Endothelial cell of umbilical vein (primary cell): Measurements from ENCODE around the gene ZNF639. TPM values are rescaled to one million over a fixed set of nuclear protein-coding genes. Genes with fewer than 3 reads are reported as not detected.

Experiments used
- BruUV-seq: library from RNA; stranded (reverse); fragments of 400-500 nt; replicated peaks from 2 replicates; lab custom pipeline; 2021; lab: Mats Ljungman, UMichigan
- CTCF ChIA-PET: fragments of 300-600, 350-600 bp; sonication (Branson Sonifier 250); formaldehyde crosslinking; loops from one replicate; lab custom pipeline; 2021; ENCODE audit warnings: antibody characterized with exemption, inconsistent platforms; lab: Charles Lee
- POLR2A ChIA-PET: fragments of 300-600, 350-600 bp; sonication (Branson Sonifier 250); formaldehyde crosslinking; loops from one replicate; lab custom pipeline; 2021; ENCODE audit warnings: antibody characterized with exemption, inconsistent platforms; lab: Charles Lee
- DNase-seq: peaks from one replicate; pipeline ENCODE4 v3.0.0-alpha.2; 2011; ENCODE audit warnings: low read depth, low spot score
- FAIRE-seq: peaks from 2 replicates; lab custom pipeline; 2011; peaks lifted over from hg19 to GRCh38; lab: Jason Lieb, UNC
- H2AFZ ChIP-seq: 2 replicates; pipeline ENCODE4 v1.6.0; 2012; ENCODE audit warnings: low read depth, low read length, control low read depth, inconsistent platforms
- H3K27ac ChIP-seq: 2 replicates; pipeline ENCODE4 v1.5.1; 2011; ENCODE audit warnings: low read depth, mild to moderate bottlenecking, control low read depth, low read length, moderate library complexity; ENCODE audit not compliant: insufficient read depth
- H3K27me3 ChIP-seq, 2 experiments: 2 replicates each; pipeline versions ENCODE4 v1.6.0 to v1.6.1; 2011; ENCODE audit warnings: low read length in 2 of 2, mixed read lengths in 1 of 2; ENCODE audit not compliant: control insufficient read depth in 2 of 2, insufficient read depth in 2 of 2
- H3K36me3 ChIP-seq, 2 experiments: 2 replicates in 1 of 2; 3 replicates in 1 of 2; pipeline ENCODE4 v1.5.1; 2011; ENCODE audit warnings: low read length in 2 of 2, mild to moderate bottlenecking in 1 of 2, moderate library complexity in 1 of 2; ENCODE audit not compliant: control insufficient read depth in 2 of 2, insufficient read depth in 2 of 2; ENCODE audit errors: extremely low read depth in 1 of 2
- H3K4me1 ChIP-seq: 3 replicates; pipeline ENCODE4 v1.5.1; 2011; ENCODE audit warnings: mild to moderate bottlenecking, low read length; ENCODE audit not compliant: control insufficient read depth, insufficient read depth; ENCODE audit errors: extremely low read depth
- H3K4me2 ChIP-seq: 2 replicates; pipeline ENCODE4 v1.6.1; 2011; ENCODE audit warnings: low read length, control low read depth, mixed read lengths; ENCODE audit not compliant: insufficient read depth
- H3K4me3 ChIP-seq, 3 experiments: fragments of 200-600 bp in 1 of 3; sonication (generic), shearing (Covaris generic) in 1 of 3; replicated peaks in 1 of 3; 2 replicates each; pipeline ENCODE4 v1.5.1; 2011 to 2016; ENCODE audit warnings: control low read depth in 3 of 3, low read length in 3 of 3, mild to moderate bottlenecking in 2 of 3, inconsistent platforms in 1 of 3, low read depth in 1 of 3, moderate library complexity in 1 of 3; ENCODE audit not compliant: insufficient read depth in 1 of 3
- H3K79me2 ChIP-seq: 2 replicates; pipeline ENCODE4 v1.6.0; 2012; ENCODE audit warnings: low read length, inconsistent platforms; ENCODE audit not compliant: control insufficient read depth, insufficient read depth
- H3K9ac ChIP-seq: replicated peaks from 2 replicates; pipeline ENCODE3; 2011; ENCODE audit warnings: low read length, control low read depth; ENCODE audit not compliant: insufficient read depth; ENCODE audit errors: extremely low read depth
- H3K9me1 ChIP-seq: replicated peaks from 3 replicates; pipeline ENCODE4 v1.6.0; 2011; ENCODE audit warnings: mild to moderate bottlenecking, low read length; ENCODE audit not compliant: control insufficient read depth, insufficient read depth; ENCODE audit errors: extremely low read depth
- H3K9me3 ChIP-seq: replicated peaks from 2 replicates; pipeline ENCODE4 v1.5.1; 2012; ENCODE audit warnings: low read length, inconsistent platforms; ENCODE audit not compliant: control insufficient read depth, insufficient read depth
- H4K20me1 ChIP-seq: replicated peaks from 2 replicates; pipeline ENCODE3; 2011; ENCODE audit warnings: mild to moderate bottlenecking, low read length; ENCODE audit not compliant: control insufficient read depth, insufficient read depth; ENCODE audit errors: extremely low read depth
- EZH2 ChIP-seq: IDR thresholded peaks from 2 replicates; pipeline ENCODE4 v1.6.1; 2012; ENCODE audit warnings: borderline replicate concordance, low read depth, mild to moderate bottlenecking, moderate library complexity, low read length, inconsistent platforms; ENCODE audit not compliant: severe bottlenecking
- FOS ChIP-seq: IDR thresholded peaks from 2 replicates; pipeline ENCODE4 v1.6.1; 2011; ENCODE audit warnings: mild to moderate bottlenecking, low read length, moderate library complexity, borderline replicate concordance; ENCODE audit not compliant: insufficient read depth
- GATA2 ChIP-seq: IDR thresholded peaks from 2 replicates; pipeline ENCODE4 v1.7.0; 2011; ENCODE audit warnings: low read depth, mild to moderate bottlenecking, moderate library complexity, mixed read lengths, low read length; ENCODE audit not compliant: insufficient read length, insufficient read depth
- JUN ChIP-seq: IDR thresholded peaks from 2 replicates; pipeline ENCODE4 v1.6.1; 2011; ENCODE audit warnings: borderline replicate concordance, low read depth; ENCODE audit not compliant: insufficient read length, insufficient read depth
- MYC ChIP-seq: IDR thresholded peaks from one replicate; pipeline ENCODE4 v1.6.1; 2011; ENCODE audit warnings: mild to moderate bottlenecking, low read depth, low read length
- POLR2A ChIP-seq: IDR thresholded peaks from 2 replicates; pipeline ENCODE4 v1.6.1; 2012; ENCODE audit warnings: low read depth, mild to moderate bottlenecking, control low read depth, low read length
- POLR2AphosphoS5 ChIP-seq: IDR thresholded peaks from 2 replicates; pipeline ENCODE4 v1.6.1; 2012; ENCODE audit warnings: low read depth, mild to moderate bottlenecking, control low read depth, low read length, moderate library complexity; ENCODE audit not compliant: insufficient read depth
- dilution Hi-C: fragments of 300-500 bp; cut with MboI; formaldehyde crosslinking; loops from one replicate; pipeline ENCODE4 v1.15.0; 2019; ENCODE audit warnings: low sequenced_read_pairs; ENCODE audit not compliant: extremely low pct_ligation_motif_present
- intact Hi-C: fragments of 100-400 bp; cut with micrococcal nuclease; formaldehyde crosslinking; loops from one replicate; pipeline ENCODE4 v1.10.0; 2022
- polyA plus RNA-seq, 4 experiments: library from polyadenylated mRNA; depleted of rRNA in 3 of 4; stranded (reverse) in 3 of 4; unstranded in 1 of 4; fragments of >200 nt; gene quantifications; 2 replicates each; pipeline versions ENCODE4 v1.2.1 to v1.2.3, GENCODE V29; 2011 to 2012; ENCODE audit warnings: missing spikeins in 1 of 4
- total RNA-seq: library from RNA; stranded (reverse); gene quantifications from 2 replicates; pipeline ENCODE4 v1.2.3, GENCODE V29; 2021
- TF ChIP-seq, protein P1 (sequence below): IDR thresholded peaks from 2 replicates; pipeline ENCODE4 v1.6.1; 2011; ENCODE audit not compliant: insufficient read depth, insufficient read length
- TF ChIP-seq, protein P2 (sequence below), 2 donors: IDR thresholded peaks; 1 replicate in 1 of 2; 2 replicates in 1 of 2; pipeline ENCODE4 v1.5.1; 2011; ENCODE audit warnings: low read length in 2 of 2, mild to moderate bottlenecking in 2 of 2, moderate library complexity in 2 of 2, control low read depth in 1 of 2, inconsistent platforms in 1 of 2, low read depth in 1 of 2; ENCODE audit not compliant: insufficient read depth in 1 of 2; ENCODE audit errors: extremely low read depth in 1 of 2

Gene ZNF639
- total and polyA plus RNA-seq, 2 donors (not counting 3 experiments of a cell fraction or from before 2014, with no cell fraction given) = 8.0 to 30.5 TPM

DNA sequence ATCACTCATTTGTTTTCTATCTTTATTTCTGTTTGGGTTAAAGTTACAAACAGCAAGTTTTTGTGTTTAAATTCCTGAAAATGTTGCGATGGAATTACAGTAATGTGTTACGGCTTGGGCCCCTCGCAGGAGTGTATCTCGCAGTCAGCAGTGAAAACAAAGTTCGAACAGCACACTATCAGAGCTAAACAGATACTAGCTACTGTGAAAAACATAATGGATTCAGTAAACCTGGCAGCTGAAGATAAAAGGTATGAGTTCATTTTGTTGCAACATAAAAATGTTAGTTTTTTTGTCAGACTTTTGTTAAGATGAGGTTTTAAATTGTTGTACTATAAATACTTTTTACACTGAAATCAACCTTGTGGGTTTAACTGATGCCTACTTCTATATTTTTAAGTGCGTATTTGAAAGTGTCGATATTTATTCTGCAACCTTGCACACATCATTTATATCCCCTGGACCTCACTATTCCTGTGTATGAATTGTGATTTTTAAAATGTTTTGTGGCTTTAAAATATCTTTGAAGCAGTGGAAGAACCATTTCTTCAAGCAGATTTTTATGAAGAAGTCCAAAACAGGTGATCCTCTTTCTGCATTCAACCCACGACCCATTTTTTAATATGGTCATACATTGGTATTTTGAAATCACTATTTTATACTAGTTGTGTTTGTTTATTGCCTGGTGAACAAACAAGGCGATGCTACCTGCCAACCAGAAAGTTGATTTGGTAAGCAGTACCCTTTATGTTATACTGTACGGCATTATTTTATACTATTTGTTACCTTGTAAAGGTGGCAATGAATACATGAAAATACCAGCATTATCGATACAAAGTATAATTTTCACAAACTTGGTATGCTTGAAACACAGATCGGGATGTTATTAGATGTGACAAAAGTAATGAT, 52.5 kb downstream of the ZNF639 start:
- Histone ChIP-seq H3K79me2 (no peaks in the 10 kb centered on the region), H3K9ac (no peak overlapping the region), H3K4me2 (no peak overlapping the region), H3K9me1 (peaks cover 2% of the 10 kb centered on the region), H3K27me3 (no peaks in the 10 kb centered on the region), H3K27ac (no peak overlapping the region), H3K9me3 (no peaks in the 10 kb centered on the region), H4K20me1 (no peaks in the 10 kb centered on the region), H3K4me3 (no peak overlapping the region), H3K36me3 (peaks cover 0 to 7% of the 10 kb centered on the region in 2 experiments), H2AFZ (no peak overlapping the region), H3K4me1 (no peaks in the 10 kb centered on the region)
- DNase-seq = no peak
- intact Hi-C loops (no loop called here), dilution Hi-C loops (no loop called here)
- FAIRE-seq = no peak
- ChIA-PET CTCF (interaction anchor here (1.5 kb wide), 1 partner anchor 14 kb away, joined by 4 read pairs; no protein-coding TSS in a partner anchor), POLR2A (no interaction called here)
- BruUV-seq = no TSS peak
- TF ChIP-seq POLR2A (no peak), JUN (no peak), EZH2 (no peak), GATA2 (no peak), MYC (no peak), POLR2AphosphoS5 (no peak), FOS (no peak)
- TF ChIP-seq, protein P1, sequence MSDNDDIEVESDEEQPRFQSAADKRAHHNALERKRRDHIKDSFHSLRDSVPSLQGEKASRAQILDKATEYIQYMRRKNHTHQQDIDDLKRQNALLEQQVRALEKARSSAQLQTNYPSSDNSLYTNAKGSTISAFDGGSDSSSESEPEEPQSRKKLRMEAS = no peak
- TF ChIP-seq, protein P2, sequence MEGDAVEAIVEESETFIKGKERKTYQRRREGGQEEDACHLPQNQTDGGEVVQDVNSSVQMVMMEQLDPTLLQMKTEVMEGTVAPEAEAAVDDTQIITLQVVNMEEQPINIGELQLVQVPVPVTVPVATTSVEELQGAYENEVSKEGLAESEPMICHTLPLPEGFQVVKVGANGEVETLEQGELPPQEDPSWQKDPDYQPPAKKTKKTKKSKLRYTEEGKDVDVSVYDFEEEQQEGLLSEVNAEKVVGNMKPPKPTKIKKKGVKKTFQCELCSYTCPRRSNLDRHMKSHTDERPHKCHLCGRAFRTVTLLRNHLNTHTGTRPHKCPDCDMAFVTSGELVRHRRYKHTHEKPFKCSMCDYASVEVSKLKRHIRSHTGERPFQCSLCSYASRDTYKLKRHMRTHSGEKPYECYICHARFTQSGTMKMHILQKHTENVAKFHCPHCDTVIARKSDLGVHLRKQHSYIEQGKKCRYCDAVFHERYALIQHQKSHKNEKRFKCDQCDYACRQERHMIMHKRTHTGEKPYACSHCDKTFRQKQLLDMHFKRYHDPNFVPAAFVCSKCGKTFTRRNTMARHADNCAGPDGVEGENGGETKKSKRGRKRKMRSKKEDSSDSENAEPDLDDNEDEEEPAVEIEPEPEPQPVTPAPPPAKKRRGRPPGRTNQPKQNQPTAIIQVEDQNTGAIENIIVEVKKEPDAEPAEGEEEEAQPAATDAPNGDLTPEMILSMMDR (IDR thresholded peaks at IDR 0.05; ENCODE audit: extremely low read depth in 1 of 2, insufficient read depth in 1 of 2, low read depth in 1 of 2, low read length in 2 of 2) = no peak
